DLD1 (cell line): ENCODE data around the gene SREK1.
"Not testable (repeated sequence)": the region's sequence is repeated elsewhere in the genome, so short reads cannot be mapped to it uniquely, and the experiment has no call there.

ENCODE experiments used
- in situ Hi-C: cut with HindIII; loops from 2 replicates; pipeline ENCODE4 v1.10.0; 2017; ENCODE audit warnings: low sequenced_read_pairs

Gene SREK1

GRCh38 chr5:66209794-66210193 lies 65.7 kb downstream of the SREK1 start:
- in situ Hi-C loops, result no loop called here

DNA sequence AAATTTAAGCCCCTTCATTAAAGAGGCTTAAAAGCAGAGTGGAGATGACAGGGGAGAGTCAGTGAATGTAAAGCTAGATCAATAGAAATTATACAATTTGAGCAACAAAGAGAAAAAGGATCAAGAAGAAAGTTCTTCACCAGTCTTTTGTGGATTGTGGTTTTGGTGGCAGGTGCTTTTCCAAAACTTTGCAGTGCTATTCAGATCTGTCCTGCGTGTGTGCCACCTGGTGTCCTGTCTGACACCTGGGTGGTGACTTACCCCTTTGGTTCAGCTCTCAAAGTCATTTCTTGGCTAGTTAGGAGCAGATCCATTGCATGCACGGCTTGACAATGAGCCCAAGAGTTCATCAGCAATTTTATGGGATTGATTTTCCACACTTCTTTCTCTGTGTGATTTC lies 69.4 kb downstream of the SREK1 start:
- in situ Hi-C loops, result no loop called here

- in situ Hi-C loops, result no loop called here
Measured at GRCh38 chr5:66222455-66222854, 78.4 kb downstream of the SREK1 start.

DNA sequence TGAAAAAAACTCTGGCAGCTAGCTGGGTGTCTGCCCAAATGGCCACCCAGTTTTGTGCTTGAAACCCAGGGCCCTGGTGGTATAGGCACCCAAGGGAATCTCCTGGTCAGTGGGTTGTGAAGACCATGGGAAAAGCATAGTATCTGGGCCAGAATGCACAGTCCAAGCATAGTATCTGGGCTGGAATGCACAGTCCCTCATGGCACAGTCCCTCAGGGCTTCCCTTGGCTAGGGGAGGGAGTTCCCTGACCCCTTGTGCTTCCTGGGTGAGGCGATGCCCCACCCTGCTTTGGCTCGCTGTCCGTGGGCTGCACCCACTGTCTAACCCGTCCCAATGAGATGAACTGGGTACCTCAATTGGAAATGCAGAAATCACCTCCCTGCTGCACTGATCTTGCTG lies 78.8 kb downstream of the SREK1 start:
- in situ Hi-C loops, result not testable (repeated sequence)

- in situ Hi-C loops, result no loop called here
Measured at GRCh38 chr5:66223637-66224036, 79.5 kb downstream of the SREK1 start.

- in situ Hi-C loops, result no loop called here
Measured at GRCh38 chr5:66224274-66224673, 80.2 kb downstream of the SREK1 start.

GRCh38 chr5:66224773-66225553 lies 80.9 kb downstream of the SREK1 start:
- in situ Hi-C loops, result no loop called here

- in situ Hi-C loops, result no loop called here
Measured at GRCh38 chr5:66230551-66230950, 86.5 kb downstream of the SREK1 start.

GRCh38 chr5:66231508-66231907 lies 87.4 kb downstream of the SREK1 start:
- in situ Hi-C loops, result no loop called here

DNA sequence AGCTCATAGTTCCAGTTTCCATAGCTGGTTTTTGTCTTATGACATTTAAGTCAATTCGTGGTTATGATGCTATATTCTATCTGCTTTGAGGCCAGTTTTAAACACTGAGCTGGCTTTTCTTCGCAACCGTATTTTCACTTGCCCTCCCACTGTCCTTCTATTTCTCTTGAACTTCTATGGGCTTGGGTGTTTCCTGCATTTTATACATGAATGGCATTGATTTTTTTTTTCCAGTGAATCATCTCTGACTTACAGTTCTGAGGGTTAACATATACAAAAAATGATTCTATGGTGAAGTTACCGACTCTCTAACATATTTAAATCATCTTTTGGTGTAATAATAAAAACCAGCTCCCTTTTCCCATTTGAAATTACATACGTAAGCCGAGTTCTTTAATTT lies 88.2 kb downstream of the SREK1 start:
- in situ Hi-C loops, result no loop called here

GRCh38 chr5:66232706-66233445 lies 88.8 kb downstream of the SREK1 start:
- in situ Hi-C loops, result no loop called here
